PC-9 (cell line): ENCODE results near the gene RFT1. TPM values are rescaled to one million over a fixed set of nuclear protein-coding genes. Genes with fewer than 3 reads are reported as not detected.

Experiments
- BruUV-seq: library from RNA; stranded (reverse); fragments of 400-500 nt; replicated peaks from 2 replicates; lab custom pipeline; 2021; lab: Mats Ljungman, UMichigan
- CTCF ChIA-PET: fragments of 300-600 bp; sonication (Branson Sonifier 250); formaldehyde crosslinking; loops from one replicate; lab custom pipeline; 2022; ENCODE audit warnings: antibody characterized with exemption; lab: Charles Lee
- POLR2A ChIA-PET: fragments of 300-600 bp; sonication (Branson Sonifier 250); formaldehyde crosslinking; loops from one replicate; lab custom pipeline; 2022; ENCODE audit warnings: antibody characterized with exemption; ENCODE audit not compliant: unreplicated experiment; lab: Charles Lee
- DNase-seq, 2 experiments: peaks; one replicate each; pipeline versions ENCODE4 v3.0.0 to v3.0.0-alpha.2; 2015 to 2022; ENCODE audit warnings: mixed read lengths in 1 of 2
- H2AFZ ChIP-seq: fragments of 200-600 bp; sonication (generic); 2 replicates; pipeline ENCODE4 v1.8.1; 2017; ENCODE audit warnings: antibody characterized with exemption
- H3F3A ChIP-seq: fragments of 200-600 bp; sonication (generic); 2 replicates; pipeline ENCODE4 v1.8.1; 2017; ENCODE audit warnings: antibody characterized with exemption, mild to moderate bottlenecking, low read depth; ENCODE audit not compliant: insufficient read depth
- H3K27ac ChIP-seq: fragments of 200-600 bp; sonication (generic); 2 replicates; pipeline ENCODE4 v1.6.1; 2016; ENCODE audit warnings: mixed run types
- H3K27me3 ChIP-seq: fragments of 200-600 bp; sonication (generic); 2 replicates; pipeline ENCODE4 v1.6.1; 2016; ENCODE audit warnings: low read depth, mixed run types; ENCODE audit not compliant: insufficient read depth
- H3K36me3 ChIP-seq: fragments of 200-600 bp; sonication (generic); 2 replicates; pipeline ENCODE4 v1.6.1; 2016; ENCODE audit warnings: low read depth, mixed run types
- H3K4me1 ChIP-seq: fragments of 200-600 bp; sonication (generic); replicated peaks from 2 replicates; pipeline ENCODE4 v1.6.1; 2016; ENCODE audit warnings: mixed run types; ENCODE audit not compliant: insufficient read depth
- H3K4me2 ChIP-seq: fragments of 200-600 bp; sonication (generic); 2 replicates; pipeline ENCODE4 v1.6.1; 2017; ENCODE audit warnings: mixed run types
- H3K4me3 ChIP-seq: fragments of 200-600 bp; sonication (generic); 2 replicates; pipeline ENCODE4 v1.6.1; 2016; ENCODE audit warnings: mixed run types
- H3K79me2 ChIP-seq: fragments of 200-600 bp; sonication (generic); 2 replicates; pipeline ENCODE4 v1.6.1; 2017; ENCODE audit warnings: low read depth, mixed run types
- H3K9me2 ChIP-seq: fragments of 200-600 bp; sonication (generic); 2 replicates; pipeline ENCODE4 v1.8.1; 2017; ENCODE audit warnings: mild to moderate bottlenecking; ENCODE audit not compliant: insufficient read depth
- H3K9me3 ChIP-seq: fragments of 200-600 bp; sonication (generic); 2 replicates; pipeline ENCODE4 v1.8.1; 2016; ENCODE audit warnings: low read depth; ENCODE audit not compliant: insufficient read depth
- H4K20me1 ChIP-seq: fragments of 200-600 bp; sonication (generic); 2 replicates; pipeline ENCODE4 v1.8.1; 2017; ENCODE audit not compliant: insufficient read depth
- CTCF ChIP-seq: fragments of 200-600 bp; sonication (generic); conservative IDR thresholded peaks from 2 replicates; pipeline ENCODE4 v1.6.1; 2017; ENCODE audit warnings: mixed run types, antibody characterized with exemption, mild to moderate bottlenecking, moderate library complexity
- EZH2 ChIP-seq: fragments of 200-600 bp; sonication (generic); IDR thresholded peaks from 2 replicates; pipeline ENCODE4 v1.8.0; 2017; ENCODE audit warnings: antibody characterized with exemption, low read depth
- intact Hi-C: fragments of 100-400 bp; cut with micrococcal nuclease; formaldehyde crosslinking; loops from one replicate; pipeline ENCODE4 v1.10.0; 2022; ENCODE audit not compliant: unreplicated experiment
- total RNA-seq: library from RNA; stranded (reverse); gene quantifications from 2 replicates; pipeline ENCODE4 v1.2.3, GENCODE V29; 2021

The RFT1 gene
- total RNA-seq, 1 experiment from 2014 or later, result 31.0 TPM

- H2AFZ ChIP-seq, result no peak overlapping the region
- ChIA-PET CTCF (no interaction called here), POLR2A (no interaction called here)
- intact Hi-C loops, result no loop called here
- H3K9me3 ChIP-seq, result no peaks in the 10 kb centered on the region
- no peaks in the 10 kb centered on the region for H3K4me1 ChIP-seq
- H3K4me3 ChIP-seq, result no peak overlapping the region
- H3K79me2 ChIP-seq, result 0 out of 2 replicates have a peak, but pooled peaks cover 2% of the 10 kb centered on the region
- H3K4me2 ChIP-seq, result no peak overlapping the region
- H3K27me3 ChIP-seq, result no peaks in the 10 kb centered on the region
- H3F3A ChIP-seq, result no peaks in the 10 kb centered on the region
- no peak overlapping the region for H3K27ac ChIP-seq
- DNase-seq, result no peak
- no peaks in the 10 kb centered on the region for H4K20me1 ChIP-seq
- no TSS peak for BruUV-seq
- no peaks in the 10 kb centered on the region for H3K36me3 ChIP-seq
- TF ChIP-seq EZH2 (no peak), CTCF (no peak)
- no peaks in the 10 kb centered on the region for H3K9me2 ChIP-seq
Measured at GRCh38 chr3:53173107-53173506, 42.9 kb upstream of the RFT1 start.

- no peaks in the 10 kb centered on the region for H3K27me3 ChIP-seq
- no peak overlapping the region for H3K4me2 ChIP-seq
- BruUV-seq, result no TSS peak
- no peak overlapping the region for H3K4me3 ChIP-seq
- H3K27ac ChIP-seq, result no peak overlapping the region
- no peaks in the 10 kb centered on the region for H4K20me1 ChIP-seq
- ChIA-PET POLR2A (no interaction called here), CTCF (no interaction called here)
- H3K79me2 ChIP-seq, result 0 out of 2 replicates have a peak, but pooled peaks cover 2% of the 10 kb centered on the region
- intact Hi-C loops, result no loop called here
- H3K9me2 ChIP-seq, result no peaks in the 10 kb centered on the region
- H3F3A ChIP-seq, result no peaks in the 10 kb centered on the region
- no peak for DNase-seq
- H3K9me3 ChIP-seq, result no peaks in the 10 kb centered on the region
- H3K36me3 ChIP-seq, result no peaks in the 10 kb centered on the region
- TF ChIP-seq EZH2, result no peak
- TF ChIP-seq CTCF, result no peak
- no peaks in the 10 kb centered on the region for H3K4me1 ChIP-seq
- H2AFZ ChIP-seq, result no peak overlapping the region
Measured at GRCh38 chr3:53171827-53172505, 41.7 kb upstream of the RFT1 start.

GRCh38 chr3:53171064-53171418 lies 40.8 kb upstream of the RFT1 start:
- POLR2A ChIA-PET, result no interaction called here
- no peaks in the 10 kb centered on the region for H3K9me3 ChIP-seq
- intact Hi-C loops, result no loop called here
- no peak for DNase-seq
- no peaks in the 10 kb centered on the region for H3K9me2 ChIP-seq
- no peak overlapping the region for H3K4me3 ChIP-seq
- TF ChIP-seq CTCF (no peak), EZH2 (no peak)
- no peaks in the 10 kb centered on the region for H3K27me3 ChIP-seq
- no peak overlapping the region for H3K27ac ChIP-seq
- no peaks in the 10 kb centered on the region for H4K20me1 ChIP-seq
- CTCF ChIA-PET, result no interaction called here
- no peaks in the 10 kb centered on the region for H3K4me1 ChIP-seq
- no TSS peak for BruUV-seq
- H3K79me2 ChIP-seq, result 0 out of 2 replicates have a peak, but pooled peaks cover 5% of the 10 kb centered on the region
- no peak overlapping the region for H3K4me2 ChIP-seq
- no peaks in the 10 kb centered on the region for H3K36me3 ChIP-seq
- H2AFZ ChIP-seq, result no peak overlapping the region
- no peaks in the 10 kb centered on the region for H3F3A ChIP-seq
